GM21619 (cell line): ENCODE data around the gene OR11H1.
"Not testable (repeated sequence)": the region's sequence is repeated elsewhere in the genome, so short reads cannot be mapped to it uniquely, and the experiment has no call there.

Source experiments
- ATAC-seq: cut with Tn5 transposase; IDR thresholded peaks from one replicate; pipeline ENCODE4 v1.9.1; 2021; ENCODE audit not compliant: unreplicated experiment

Gene OR11H1

GRCh38 chr22:15527892-15528291 is at the start of gene OR11H1:
TSS of gene OR11H1 (plus strand) at chr22:15528192. CDS start at chr22:15528192, 0 bp downstream.
- ATAC-seq: not testable (repeated sequence)

GRCh38 chr22:15509967-15510366 is 18.0 kb upstream of the OR11H1 start:
- not testable (repeated sequence) for ATAC-seq

- not testable (repeated sequence) for ATAC-seq
These were observed 12.1 kb upstream of the OR11H1 start for GRCh38 chr22:15515896-15516295.

GRCh38 chr22:15553767-15554166 is 25.8 kb downstream of the OR11H1 start:
- not testable (repeated sequence) for ATAC-seq

GRCh38 chr22:15563461-15563860 is 35.5 kb downstream of the OR11H1 start:
- not testable (repeated sequence) for ATAC-seq

GRCh38 chr22:15565063-15565462 is 37.1 kb downstream of the OR11H1 start:
- ATAC-seq: not testable (repeated sequence)
